Omental fat pad (tissue), 4 donors: ENCODE results near the gene HSF5. TPM values are rescaled to one million over a fixed set of nuclear protein-coding genes. Genes with fewer than 3 reads are reported as not detected.

Experiments used
- ATAC-seq: fragments of 150-250 bp; one replicate; pipeline ENCODE4 v1.9.1; 2016; ENCODE audit warnings: mild to moderate bottlenecking, moderate library complexity; ENCODE audit not compliant: low FRiP score
- DNase-seq: peaks from one replicate; pipeline ENCODE4 v3.0.0-alpha.2; 2019; ENCODE audit warnings: low spot score
- CTCF ChIP-seq, 3 donors: fragments of 450-650 bp; IDR thresholded peaks; one replicate each; pipeline ENCODE4 v1.5.1; 2016 to 2017; ENCODE audit warnings: antibody characterized with exemption in 3 of 3, mild to moderate bottlenecking in 3 of 3, moderate library complexity in 2 of 3
- total RNA-seq, 4 donors: library from RNA; depleted of rRNA; stranded (reverse); fragments of >200 nt; gene quantifications; one replicate each; pipeline ENCODE4 v1.1.0, GENCODE V29; 2016

HSF5 gene
- total RNA-seq, 4 donors from 2014 or later: 0.13 to 0.24 TPM; not detected in 2

DNA sequence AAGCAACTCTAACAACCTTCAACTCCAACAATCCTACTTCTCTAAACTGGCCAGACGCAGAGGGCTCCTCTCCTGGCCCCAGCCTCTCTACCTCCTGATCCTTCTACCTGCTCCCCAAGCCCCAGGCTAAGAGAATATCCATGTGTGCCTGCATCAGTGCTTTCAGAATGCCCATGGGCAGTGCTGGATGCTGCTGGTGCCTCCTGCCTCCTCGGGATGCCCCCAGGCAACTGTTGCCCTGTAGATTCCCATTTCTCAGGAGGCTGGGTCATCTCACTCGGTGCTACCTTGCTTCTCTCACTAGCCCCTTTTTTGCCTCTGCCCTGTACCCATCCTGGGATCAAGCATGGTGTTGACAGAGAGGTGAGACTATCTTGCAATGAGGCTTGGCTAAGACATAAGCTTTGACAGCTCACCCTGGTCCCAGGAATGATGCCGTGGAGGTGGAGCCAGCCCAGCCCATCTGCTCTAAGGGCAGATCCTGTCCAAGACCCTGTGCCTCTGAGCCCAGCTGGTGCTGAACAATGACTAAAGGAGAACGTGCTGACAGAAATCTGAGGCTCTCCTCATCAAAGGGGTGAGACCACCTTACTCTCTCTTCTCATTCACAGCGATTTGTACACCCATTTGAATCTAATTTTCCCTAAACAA, 116.8 kb downstream of the HSF5 start:
- DNase-seq (no peak), ATAC-seq (no peak)
- no peak for TF ChIP-seq CTCF (IDR thresholded peaks at IDR 0.05)

DNA sequence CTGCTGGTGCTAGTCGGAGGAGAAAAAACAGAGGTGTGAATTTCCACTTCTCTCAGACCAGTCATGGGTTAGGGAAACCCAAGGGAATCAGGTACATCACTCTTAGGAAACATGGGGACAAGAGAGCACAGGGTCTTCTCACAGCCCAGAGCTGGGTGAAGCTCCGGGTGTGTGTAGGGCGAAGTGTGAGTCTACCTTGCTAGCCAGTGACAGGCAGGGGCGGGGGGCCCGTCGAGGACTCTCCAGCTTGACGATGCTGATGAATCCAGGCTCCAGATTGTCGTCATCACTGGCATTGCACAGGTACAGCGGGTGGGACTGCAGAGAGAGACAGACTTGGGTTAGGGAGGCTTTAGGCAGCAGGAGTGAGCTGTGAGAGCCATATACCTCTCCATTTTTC, 117.5 kb downstream of the HSF5 start:
- no peak for DNase-seq
- no peak for TF ChIP-seq CTCF (IDR thresholded peaks at IDR 0.05)
- ATAC-seq: no peak

DNA sequence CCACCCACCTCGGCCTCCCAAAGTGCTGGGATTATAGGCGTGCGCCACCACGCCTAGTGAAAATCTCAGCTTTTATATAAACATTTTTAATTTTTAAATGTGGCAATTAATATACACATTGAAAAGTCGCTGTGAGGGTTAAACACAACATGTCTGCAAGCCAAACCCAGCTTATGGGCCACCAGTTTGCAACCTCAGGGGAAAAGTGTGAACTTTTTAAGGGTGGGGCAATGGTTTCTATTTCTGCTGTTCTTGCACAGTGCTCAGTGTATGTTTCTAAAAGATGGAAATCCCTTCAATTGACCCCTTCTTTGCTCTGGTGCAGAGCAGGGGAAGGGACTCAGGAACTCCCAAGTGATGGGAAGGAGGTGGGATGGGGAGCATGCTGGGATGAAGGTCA, 117.9 kb downstream of the HSF5 start:
- DNase-seq (no peak), ATAC-seq (no peak)
- no peak for TF ChIP-seq CTCF (IDR thresholded peaks at IDR 0.05)

Other genes with a start within 250 kb of the HSF5 start
- under 1 TPM in 1 of 4 donors, not detected in 3; 0.46 TPM for gene LPO, start 249.8 kb downstream of the HSF5 start, total RNA-seq
- under 1 TPM in 2 of 4 donors, not detected in 2; 0.19 to 0.84 TPM for gene MPO, start 207.5 kb downstream of the HSF5 start, total RNA-seq
- 10 to 100 TPM in 1 of 4 donors, 1 to 10 TPM in 3; 1.9 to 13.6 (median 5.4) TPM for gene TSPOAP1, start 159.6 kb downstream of the HSF5 start, total RNA-seq
- 10 to 100 TPM; 42.1 to 49.2 (median 47.3) TPM for gene SUPT4H1, start 136.2 kb downstream of the HSF5 start, total RNA-seq
- under 1 TPM in 2 of 4 donors, not detected in 2; 0.19 to 0.28 TPM for gene RNF43, start 70.9 kb downstream of the HSF5 start, total RNA-seq
- 10 to 100 TPM; 24.3 to 40.1 (median 32.3) TPM for gene MTMR4, start 26.2 kb upstream of the HSF5 start, total RNA-seq
- 1 to 10 TPM in 1 of 4 donors, under 1 TPM in 3; 0.19 to 1.3 (median 0.39) TPM for gene TEX14, start 203.6 kb upstream of the HSF5 start, total RNA-seq
- gene RAD51C, start 204.2 kb upstream of the HSF5 start, total RNA-seq: 10 to 100 TPM in 3 of 4 donors, 1 to 10 TPM in 1; 7.1 to 18.3 (median 15.7) TPM